Neural progenitor cell (in vitro differentiated cells): ENCODE measurements around the gene APOC3. TPM values are rescaled to one million over a fixed set of nuclear protein-coding genes. Genes with fewer than 3 reads are reported as not detected.

ENCODE experiments used
- DNase-seq: peaks from one replicate; pipeline ENCODE4 v3.0.0-alpha.2; 2016; ENCODE audit warnings: low spot score
- H2AFZ ChIP-seq: fragments of 200-600 bp; sonication (generic); replicated peaks from 2 replicates; pipeline ENCODE4 v1.6.1; 2016; ENCODE audit warnings: antibody characterized with exemption
- H3F3A ChIP-seq: fragments of 200-600 bp; sonication (generic); 2 replicates; pipeline ENCODE4 v1.6.1; 2016; ENCODE audit warnings: antibody characterized with exemption, low read depth
- H3K27ac ChIP-seq: fragments of 200-600 bp; sonication (generic); 2 replicates; pipeline ENCODE4 v1.5.1; 2016; ENCODE audit warnings: mild to moderate bottlenecking
- H3K27me3 ChIP-seq: fragments of 200-600 bp; sonication (generic); 2 replicates; pipeline ENCODE4 v1.6.1; 2016; ENCODE audit warnings: mild to moderate bottlenecking, moderate library complexity
- H3K36me3 ChIP-seq: fragments of 200-600 bp; sonication (generic); 2 replicates; pipeline ENCODE4 v1.5.1; 2016
- H3K4me1 ChIP-seq: fragments of 200-600 bp; sonication (generic); 2 replicates; pipeline ENCODE4 v1.6.1; 2016; ENCODE audit warnings: mixed run types
- H3K4me2 ChIP-seq: fragments of 200-600 bp; sonication (generic); 2 replicates; pipeline ENCODE4 v1.6.1; 2016
- H3K4me3 ChIP-seq: fragments of 200-600 bp; sonication (generic); 2 replicates; pipeline ENCODE4 v1.5.1; 2016
- H3K79me2 ChIP-seq: fragments of 200-600 bp; sonication (generic); 2 replicates; pipeline ENCODE4 v1.6.1; 2016; ENCODE audit warnings: low read depth
- H3K9ac ChIP-seq: fragments of 200-600 bp; sonication (generic); 2 replicates; pipeline ENCODE4 v1.6.1; 2016
- H3K9me3 ChIP-seq: fragments of 200-600 bp; sonication (generic); 2 replicates; pipeline ENCODE4 v1.5.1; 2016; ENCODE audit warnings: low read depth
- H4K20me1 ChIP-seq: fragments of 200-600 bp; sonication (generic); 2 replicates; pipeline ENCODE4 v1.6.1; 2016; ENCODE audit warnings: low read depth
- H3K27ac Mint-ChIP-seq: 3 replicates; pipeline ENCODE4 v1.8.0; 2021; ENCODE audit warnings: mixed read lengths
- H3K27me3 Mint-ChIP-seq: 2 replicates; pipeline ENCODE4 v1.8.0; 2022; ENCODE audit warnings: low read depth, mild to moderate bottlenecking, inconsistent platforms, moderate library complexity, mixed read lengths; ENCODE audit not compliant: insufficient read depth
- H3K36me3 Mint-ChIP-seq: 3 replicates; pipeline ENCODE4 v1.8.0; 2021; ENCODE audit warnings: mixed read lengths
- H3K4me1 Mint-ChIP-seq: 3 replicates; pipeline ENCODE4 v1.8.0; 2021; ENCODE audit warnings: mixed read lengths
- H3K4me3 Mint-ChIP-seq: 3 replicates; pipeline ENCODE4 v1.8.0; 2021; ENCODE audit warnings: mild to moderate bottlenecking, moderate library complexity, mixed read lengths
- H3K9me3 Mint-ChIP-seq: 3 replicates; pipeline ENCODE4 v1.8.0; 2020; ENCODE audit warnings: mixed read lengths
- CTCF ChIP-seq: fragments of 200-600 bp; sonication (generic); IDR thresholded peaks from 2 replicates; pipeline ENCODE4 v1.5.1; 2017; ENCODE audit warnings: antibody characterized with exemption, mild to moderate bottlenecking
- EZH2 ChIP-seq: fragments of 200-600 bp; sonication (generic); IDR thresholded peaks from 2 replicates; pipeline ENCODE4 v1.6.1; 2017; ENCODE audit warnings: antibody characterized with exemption, mild to moderate bottlenecking, moderate library complexity
- EZH2phosphoT487 ChIP-seq: fragments of 200-600 bp; sonication (generic); IDR thresholded peaks from 2 replicates; pipeline ENCODE4 v1.6.1; 2017; ENCODE audit warnings: antibody characterized with exemption
- total RNA-seq: library from RNA; depleted of rRNA; stranded (reverse); fragments of >200 nt; gene quantifications from 2 replicates; pipeline ENCODE4 v1.2.3, GENCODE V29; 2015; ENCODE audit warnings: low replicate concordance

The APOC3 gene
- total RNA-seq: not detected in 2 replicates

DNA sequence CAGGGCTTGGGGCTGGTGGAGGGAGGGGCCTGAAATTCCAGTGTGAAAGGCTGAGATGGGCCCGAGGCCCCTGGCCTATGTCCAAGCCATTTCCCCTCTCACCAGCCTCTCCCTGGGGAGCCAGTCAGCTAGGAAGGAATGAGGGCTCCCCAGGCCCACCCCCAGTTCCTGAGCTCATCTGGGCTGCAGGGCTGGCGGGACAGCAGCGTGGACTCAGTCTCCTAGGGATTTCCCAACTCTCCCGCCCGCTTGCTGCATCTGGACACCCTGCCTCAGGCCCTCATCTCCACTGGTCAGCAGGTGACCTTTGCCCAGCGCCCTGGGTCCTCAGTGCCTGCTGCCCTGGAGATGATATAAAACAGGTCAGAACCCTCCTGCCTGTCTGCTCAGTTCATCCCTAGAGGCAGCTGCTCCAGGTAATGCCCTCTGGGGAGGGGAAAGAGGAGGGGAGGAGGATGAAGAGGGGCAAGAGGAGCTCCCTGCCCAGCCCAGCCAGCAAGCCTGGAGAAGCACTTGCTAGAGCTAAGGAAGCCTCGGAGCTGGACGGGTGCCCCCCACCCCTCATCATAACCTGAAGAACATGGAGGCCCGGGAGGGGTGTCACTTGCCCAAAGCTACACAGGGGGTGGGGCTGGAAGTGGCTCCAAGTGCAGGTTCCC lies at the start of gene APOC3:
TSS of gene APOC3 (plus strand) at position 383 of the 659 bp plus-strand sequence. CDS start 676 bp downstream, outside the sequence.
- TF ChIP-seq CTCF (no peak), EZH2 (no peak), EZH2phosphoT487 (no peak)
- Histone ChIP-seq H3K36me3 (no peaks in the 10 kb centered on the region), H3K9me3 (no peaks in the 10 kb centered on the region), H2AFZ (peak within 1 kb of the TSS; percentile 57), H3K4me1 (peaks cover 10% of the 10 kb centered on the region), H3K4me2 (no peak within 1 kb of the TSS), H3K9ac (no peak within 1 kb of the TSS), H3K27me3 (peaks cover 6% of the 10 kb centered on the region), H4K20me1 (no peaks in the 10 kb centered on the region), H3K79me2 (no peaks in the 10 kb centered on the region), H3K27ac (no peak within 1 kb of the TSS), H3F3A (no peaks in the 10 kb centered on the region), H3K4me3 (no peak within 1 kb of the TSS)
- peaks cover 5% of the 10 kb centered on the region for H3K9me3 Mint-ChIP-seq
- no peaks in the 10 kb centered on the region for H3K27me3 Mint-ChIP-seq
- H3K4me3 Mint-ChIP-seq: no peak within 1 kb of the TSS
- DNase-seq: no peak
- H3K4me1 Mint-ChIP-seq: peaks cover 10% of the 10 kb centered on the region
- no peaks in the 10 kb centered on the region for H3K36me3 Mint-ChIP-seq
- H3K27ac Mint-ChIP-seq: no peak within 1 kb of the TSS

GRCh38 chr11:116782728-116783127 lies 47.0 kb upstream of the APOC3 start:
- H3K4me1 ChIP-seq: no peaks in the 10 kb centered on the region
- no peak overlapping the region for H3K4me2 ChIP-seq
- DNase-seq: no peak
- H3K27ac ChIP-seq: no peak overlapping the region
- H3F3A ChIP-seq: no peaks in the 10 kb centered on the region
- H3K9me3 ChIP-seq: no peaks in the 10 kb centered on the region
- Mint-ChIP-seq H3K27ac (no peak overlapping the region), H3K4me3 (no peak overlapping the region), H3K4me1 (peaks cover 7% of the 10 kb centered on the region), H3K27me3 (no peaks in the 10 kb centered on the region), H3K36me3 (peaks cover 35% of the 10 kb centered on the region), H3K9me3 (no peaks in the 10 kb centered on the region)
- no peak overlapping the region for H3K4me3 ChIP-seq
- H3K27me3 ChIP-seq: no peaks in the 10 kb centered on the region
- peaks cover 16% of the 10 kb centered on the region for H3K79me2 ChIP-seq
- no peak overlapping the region for H3K9ac ChIP-seq
- no peaks in the 10 kb centered on the region for H3K36me3 ChIP-seq
- no peaks in the 10 kb centered on the region for H4K20me1 ChIP-seq
- TF ChIP-seq EZH2phosphoT487 (no peak), CTCF (no peak), EZH2 (no peak)
- no peak overlapping the region for H2AFZ ChIP-seq

GRCh38 chr11:116786326-116786725 lies 43.4 kb upstream of the APOC3 start:
- H2AFZ ChIP-seq: no peak overlapping the region
- no peaks in the 10 kb centered on the region for H4K20me1 ChIP-seq
- no peak for TF ChIP-seq EZH2phosphoT487
- TF ChIP-seq EZH2: no peak
- no peak for TF ChIP-seq CTCF
- no peaks in the 10 kb centered on the region for H3K9me3 ChIP-seq
- peaks cover 16% of the 10 kb centered on the region for H3K79me2 ChIP-seq
- Mint-ChIP-seq H3K9me3 (no peaks in the 10 kb centered on the region), H3K36me3 (peaks cover 20% of the 10 kb centered on the region), H3K27me3 (peaks cover 4% of the 10 kb centered on the region), H3K4me1 (peaks cover 14% of the 10 kb centered on the region), H3K4me3 (peak overlapping the region; percentile 98), H3K27ac (no peak overlapping the region)
- H3K27me3 ChIP-seq: peaks cover 11% of the 10 kb centered on the region
- no peak overlapping the region for H3K4me2 ChIP-seq
- no peak overlapping the region for H3K4me3 ChIP-seq
- no peaks in the 10 kb centered on the region for H3F3A ChIP-seq
- DNase-seq: no peak
- no peaks in the 10 kb centered on the region for H3K36me3 ChIP-seq
- no peak overlapping the region for H3K27ac ChIP-seq
- no peaks in the 10 kb centered on the region for H3K4me1 ChIP-seq
- no peak overlapping the region for H3K9ac ChIP-seq
